WTC11 (cell line): ENCODE data around the gene GLRA1. TPM values are rescaled to one million over a fixed set of nuclear protein-coding genes. Genes with fewer than 3 reads are reported as not detected.

Experiments used
- ATAC-seq: fragments of 200-7000 bp; cut with Tn5 transposase; 2 replicates; pipeline ENCODE4 v1.10.0; 2021; ENCODE audit warnings: mild to moderate bottlenecking, moderate library complexity
- Bru-seq: library from RNA; stranded (reverse); fragments of 400-500 nt; gene quantifications from one replicate; lab custom pipeline; 2021; lab: Mats Ljungman, UMichigan
- CTCF ChIA-PET: fragments of 300-600 bp; sonication (Branson Sonifier 250); formaldehyde crosslinking; loops from one replicate; lab custom pipeline; 2021; ENCODE audit warnings: antibody characterized with exemption; lab: Charles Lee
- POLR2A ChIA-PET: fragments of 350-600 bp; sonication (Branson Sonifier 250); formaldehyde crosslinking; loops from one replicate; lab custom pipeline; 2021; ENCODE audit warnings: antibody characterized with exemption; lab: Charles Lee
- DNase-seq: peaks from one replicate; pipeline ENCODE4 v3.0.0; 2021; ENCODE audit warnings: low spot score
- H3K27ac Mint-ChIP-seq: 2 replicates; pipeline ENCODE4 v1.8.0; 2021; ENCODE audit warnings: mixed read lengths
- H3K27me3 Mint-ChIP-seq: 2 replicates; pipeline ENCODE4 v1.8.0; 2021; ENCODE audit warnings: low read depth, mild to moderate bottlenecking, moderate library complexity, mixed read lengths
- H3K36me3 Mint-ChIP-seq: 2 replicates; pipeline ENCODE4 v1.8.0; 2021; ENCODE audit warnings: mixed read lengths
- H3K4me1 Mint-ChIP-seq: 2 replicates; pipeline ENCODE4 v1.8.0; 2022; ENCODE audit warnings: mixed read lengths
- H3K4me3 Mint-ChIP-seq: 2 replicates; pipeline ENCODE4 v1.8.0; 2021; ENCODE audit warnings: mild to moderate bottlenecking, moderate library complexity, mixed read lengths
- H3K9me3 Mint-ChIP-seq: 2 replicates; pipeline ENCODE4 v1.8.0; 2021; ENCODE audit warnings: mixed read lengths
- ESRRA ChIP-seq: sonication (generic); formaldehyde crosslinking; IDR thresholded peaks from 2 replicates; pipeline ENCODE4 v1.8.1; 2022; ENCODE audit warnings: mild to moderate bottlenecking, missing genetic modification reagents, borderline replicate concordance
- FOXP1 ChIP-seq: sonication (generic); formaldehyde crosslinking; IDR thresholded peaks from 2 replicates; pipeline ENCODE4 v1.8.0; 2022; ENCODE audit warnings: missing genetic modification reagents, mild to moderate bottlenecking, moderate library complexity, borderline replicate concordance
- GABPB1 ChIP-seq: sonication (generic); formaldehyde crosslinking; IDR thresholded peaks from 2 replicates; pipeline ENCODE4 v1.8.1; 2023; ENCODE audit warnings: mild to moderate bottlenecking, missing genetic modification reagents
- HMGA2 ChIP-seq: fragments of 250-450 bp; sonication (Bioruptor Pico); IDR thresholded peaks from 2 replicates; pipeline ENCODE4 v1.4.0; 2021; ENCODE audit warnings: mild to moderate bottlenecking, moderate library complexity
- JUN ChIP-seq: sonication (generic); formaldehyde crosslinking; IDR thresholded peaks from 2 replicates; pipeline ENCODE4 v1.8.0; 2023; ENCODE audit warnings: mild to moderate bottlenecking, missing genetic modification reagents
- MXD4 ChIP-seq: fragments of 250-450 bp; sonication (Bioruptor Pico); IDR thresholded peaks from 2 replicates; pipeline ENCODE4 v1.8.0; 2021; ENCODE audit warnings: mild to moderate bottlenecking, moderate library complexity, borderline replicate concordance
- NFATC4 ChIP-seq: fragments of 250-450 bp; sonication (Bioruptor Pico); IDR thresholded peaks from 2 replicates; pipeline ENCODE4 v1.9.0; 2021; ENCODE audit warnings: mild to moderate bottlenecking
- NFYB ChIP-seq: sonication (generic); formaldehyde crosslinking; conservative IDR thresholded peaks from 2 replicates; pipeline ENCODE4 v1.8.0; 2022; ENCODE audit warnings: low read depth, missing genetic modification reagents
- SP1 ChIP-seq: sonication (generic); formaldehyde crosslinking; conservative IDR thresholded peaks from 2 replicates; pipeline ENCODE4 v1.8.1; 2022; ENCODE audit warnings: missing genetic modification reagents
- TP53 ChIP-seq: sonication (generic); formaldehyde crosslinking; IDR thresholded peaks from 2 replicates; pipeline ENCODE4 v1.8.1; 2023; ENCODE audit warnings: mild to moderate bottlenecking, missing genetic modification reagents
- ZBTB21 ChIP-seq: sonication (generic); formaldehyde crosslinking; IDR thresholded peaks from 2 replicates; pipeline ENCODE4 v1.8.1; 2023; ENCODE audit warnings: mild to moderate bottlenecking, missing genetic modification reagents, borderline replicate concordance
- ZNF138 ChIP-seq: sonication (generic); formaldehyde crosslinking; conservative IDR thresholded peaks from 2 replicates; pipeline ENCODE4 v1.8.1; 2022; ENCODE audit warnings: mild to moderate bottlenecking, moderate library complexity, missing genetic modification reagents
- ZNF219 ChIP-seq: sonication (generic); formaldehyde crosslinking; IDR thresholded peaks from 2 replicates; pipeline ENCODE4 v1.8.0; 2023; ENCODE audit warnings: missing genetic modification reagents, mild to moderate bottlenecking, borderline replicate concordance
- ZNF532 ChIP-seq: fragments of 250-450 bp; sonication (Bioruptor Pico); IDR thresholded peaks from 2 replicates; pipeline ENCODE4 v1.9.0; 2021; ENCODE audit warnings: mild to moderate bottlenecking, borderline replicate concordance
- long read RNA-seq, 3 experiments: library from RNA in 1 of 3; library from capped mRNA in 1 of 3; library from polyadenylated mRNA in 1 of 3; unstranded in 2 of 3; stranded (forward) in 1 of 3; transcript quantifications; one replicate each; pipeline ENCODE4 v2.0.0, GENCODE V29; 2021
- total RNA-seq: library from RNA; stranded (reverse); gene quantifications from 3 replicates; pipeline ENCODE4 v1.2.3, GENCODE V29; 2021
- TF ChIP-seq, protein P1 (sequence below): sonication (generic); formaldehyde crosslinking; IDR thresholded peaks from 2 replicates; pipeline ENCODE4 v1.8.1; 2022; ENCODE audit warnings: low read depth, missing genetic modification reagents, borderline replicate concordance
- TF ChIP-seq, protein P2 (sequence below): fragments of 250-450 bp; sonication (Bioruptor Pico); conservative IDR thresholded peaks from 2 replicates; pipeline ENCODE4 v1.9.0; 2021; ENCODE audit warnings: mild to moderate bottlenecking
- TF ChIP-seq, protein P3 (sequence below): sonication (generic); formaldehyde crosslinking; IDR thresholded peaks from 2 replicates; pipeline ENCODE4 v1.8.1; 2023; ENCODE audit warnings: mild to moderate bottlenecking, missing genetic modification reagents, moderate library complexity
- TF ChIP-seq, protein P4 (sequence below): sonication (generic); formaldehyde crosslinking; IDR thresholded peaks from 2 replicates; pipeline ENCODE4 v1.8.1; 2022; ENCODE audit warnings: missing genetic modification reagents, borderline replicate concordance
- TF ChIP-seq, protein P5 (sequence below): sonication (generic); formaldehyde crosslinking; IDR thresholded peaks from 2 replicates; pipeline ENCODE4 v1.8.1; 2023; ENCODE audit warnings: mild to moderate bottlenecking, moderate library complexity, missing genetic modification reagents
- TF ChIP-seq, protein P6 (sequence below): sonication (generic); formaldehyde crosslinking; IDR thresholded peaks from 2 replicates; pipeline ENCODE4 v1.8.0; 2022; ENCODE audit warnings: mild to moderate bottlenecking, missing genetic modification reagents

GLRA1 gene
- total RNA-seq (not detected in 3 replicates), Bru-seq, nascent RNA (percentile 0 among the genes with signal in this experiment)
- long read RNA-seq, experiment 1, partial matches to known transcripts: 0 of 1 reads
- long read RNA-seq, experiment 1, other reads (novel, unspliced or antisense): 1 of 1 reads
- long read RNA-seq, experiment 2: 0 reads
- long read RNA-seq, experiment 3: 0 reads

DNA sequence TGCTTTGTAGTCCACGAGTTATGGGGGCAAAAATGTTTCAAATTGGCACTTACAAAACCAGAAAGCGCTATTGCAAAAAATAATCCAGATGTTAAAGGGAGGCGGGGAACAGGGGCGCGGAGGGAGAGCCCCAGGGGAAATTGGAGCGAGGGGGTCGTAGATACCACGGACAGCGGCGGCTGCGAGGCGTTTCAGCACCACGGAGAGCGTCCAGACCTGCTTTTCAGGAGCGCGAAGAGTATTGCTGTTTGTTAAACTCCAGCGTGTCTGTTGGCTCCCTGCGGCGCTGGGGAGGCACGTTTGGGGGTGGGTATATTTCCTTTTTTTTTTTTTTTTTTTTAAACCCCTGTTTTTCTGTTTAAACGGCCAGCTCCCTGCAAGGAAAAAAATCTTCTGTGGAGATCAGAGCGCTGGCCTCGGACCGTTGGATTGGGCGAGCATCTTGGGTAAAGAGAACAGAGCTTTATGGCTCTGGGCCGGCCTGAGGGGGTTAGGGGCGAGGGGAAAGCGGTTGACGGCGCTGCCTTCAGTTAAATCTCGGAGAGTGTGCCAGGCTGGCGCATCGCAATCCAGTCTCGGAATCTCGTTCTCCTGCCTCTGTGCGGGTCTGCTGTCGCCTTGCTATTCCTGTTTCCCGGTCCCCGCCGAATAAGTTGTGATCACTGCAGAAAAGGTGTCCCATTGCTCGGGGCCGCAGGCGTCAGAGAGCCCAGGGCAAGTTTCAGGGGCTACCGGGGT lies at the start of gene GLRA1:
TSS of gene GLRA1 (minus strand) at position 288 of the 738 bp plus-strand sequence. CDS start 302 bp downstream, outside the sequence.
- H3K27ac Mint-ChIP-seq: no peak within 1 kb of the TSS
- POLR2A ChIA-PET: interaction anchor here (0.7 kb wide), 1 partner anchor 436 kb away, joined by 5 read pairs; no protein-coding TSS in a partner anchor
- ATAC-seq: peak; percentile 82
- CTCF ChIA-PET: interaction anchor here (0.6 to 2.3 kb wide), 13 partner anchors 11 to 460 kb away, joined by 3 to 24 read pairs (median 3); no protein-coding TSS in a partner anchor
- peaks cover 3% of the 10 kb centered on the region; the same call in 1 of the 2 replicates for H3K9me3 Mint-ChIP-seq
- no peaks in the 10 kb centered on the region for H3K36me3 Mint-ChIP-seq
- DNase-seq: peak; percentile 85
- H3K4me1 Mint-ChIP-seq: peaks cover 15% of the 10 kb centered on the region
- peak within 1 kb of the TSS; percentile 47 for H3K4me3 Mint-ChIP-seq
- peaks cover 69% of the 10 kb centered on the region for H3K27me3 Mint-ChIP-seq
- TF ChIP-seq NFYB (CRISPR knock-in tag) (peak; percentile 71), SP1 (CRISPR knock-in tag) (peak; percentile 93), ESRRA (CRISPR knock-in tag) (peak; percentile 98), NFATC4 (CRISPR knock-in tag) (no peak), FOXP1 (CRISPR knock-in tag) (peak; percentile 100), TP53 (CRISPR knock-in tag) (peak; percentile 99), GABPB1 (CRISPR knock-in tag) (peak; percentile 91), HMGA2 (CRISPR knock-in tag) (no peak), MXD4 (CRISPR knock-in tag) (no peak), ZNF532 (no peak), ZBTB21 (peak; percentile 96), JUN (CRISPR knock-in tag) (peak; percentile 99), ZNF219 (peak; percentile 99), ZNF138 (CRISPR knock-in tag) (peak; percentile 88; the same call in 1 of the 2 replicates)
- TF ChIP-seq, protein P1, sequence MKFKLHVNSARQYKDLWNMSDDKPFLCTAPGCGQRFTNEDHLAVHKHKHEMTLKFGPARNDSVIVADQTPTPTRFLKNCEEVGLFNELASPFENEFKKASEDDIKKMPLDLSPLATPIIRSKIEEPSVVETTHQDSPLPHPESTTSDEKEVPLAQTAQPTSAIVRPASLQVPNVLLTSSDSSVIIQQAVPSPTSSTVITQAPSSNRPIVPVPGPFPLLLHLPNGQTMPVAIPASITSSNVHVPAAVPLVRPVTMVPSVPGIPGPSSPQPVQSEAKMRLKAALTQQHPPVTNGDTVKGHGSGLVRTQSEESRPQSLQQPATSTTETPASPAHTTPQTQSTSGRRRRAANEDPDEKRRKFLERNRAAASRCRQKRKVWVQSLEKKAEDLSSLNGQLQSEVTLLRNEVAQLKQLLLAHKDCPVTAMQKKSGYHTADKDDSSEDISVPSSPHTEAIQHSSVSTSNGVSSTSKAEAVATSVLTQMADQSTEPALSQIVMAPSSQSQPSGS (CRISPR knock-in tag): peak; percentile 91
- TF ChIP-seq, protein P2, sequence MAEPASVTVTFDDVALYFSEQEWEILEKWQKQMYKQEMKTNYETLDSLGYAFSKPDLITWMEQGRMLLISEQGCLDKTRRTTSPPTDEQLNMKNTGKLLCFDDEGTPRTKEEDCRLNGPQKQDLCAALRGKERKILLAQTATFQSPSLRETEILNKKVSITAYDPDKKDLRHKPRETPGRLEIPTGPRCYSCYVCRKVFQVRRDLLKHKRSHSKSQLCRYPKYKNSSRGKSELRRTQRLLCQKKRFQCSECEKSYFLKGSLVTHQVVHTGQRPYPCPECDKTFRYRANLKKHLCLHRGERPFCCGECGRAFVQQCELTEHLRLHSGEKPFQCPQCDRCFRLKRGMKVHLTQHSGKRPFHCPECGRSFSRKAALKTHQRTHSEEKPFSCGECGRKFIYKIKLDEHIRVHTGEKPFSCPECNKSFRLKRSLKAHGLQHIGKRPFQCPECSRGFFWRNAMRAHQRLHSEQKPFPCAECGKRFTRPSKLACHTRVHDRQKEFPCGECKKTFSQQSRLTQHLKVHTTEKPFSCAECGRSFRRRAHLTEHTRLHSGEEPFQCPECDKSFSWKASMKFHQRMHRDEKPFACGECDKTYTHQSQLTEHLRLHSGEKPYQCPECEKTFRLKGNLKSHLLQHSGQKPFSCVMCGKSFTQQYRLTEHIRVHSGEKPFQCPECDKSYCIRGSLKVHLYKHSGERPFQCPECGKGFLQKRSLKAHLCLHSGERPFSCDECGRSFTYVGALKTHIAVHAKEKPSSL (CRISPR knock-in tag): no peak
- TF ChIP-seq, protein P3, sequence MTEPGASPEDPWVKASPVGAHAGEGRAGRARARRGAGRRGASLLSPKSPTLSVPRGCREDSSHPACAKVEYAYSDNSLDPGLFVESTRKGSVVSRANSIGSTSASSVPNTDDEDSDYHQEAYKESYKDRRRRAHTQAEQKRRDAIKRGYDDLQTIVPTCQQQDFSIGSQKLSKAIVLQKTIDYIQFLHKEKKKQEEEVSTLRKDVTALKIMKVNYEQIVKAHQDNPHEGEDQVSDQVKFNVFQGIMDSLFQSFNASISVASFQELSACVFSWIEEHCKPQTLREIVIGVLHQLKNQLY (CRISPR knock-in tag): peak; percentile 98
- TF ChIP-seq, protein P4, sequence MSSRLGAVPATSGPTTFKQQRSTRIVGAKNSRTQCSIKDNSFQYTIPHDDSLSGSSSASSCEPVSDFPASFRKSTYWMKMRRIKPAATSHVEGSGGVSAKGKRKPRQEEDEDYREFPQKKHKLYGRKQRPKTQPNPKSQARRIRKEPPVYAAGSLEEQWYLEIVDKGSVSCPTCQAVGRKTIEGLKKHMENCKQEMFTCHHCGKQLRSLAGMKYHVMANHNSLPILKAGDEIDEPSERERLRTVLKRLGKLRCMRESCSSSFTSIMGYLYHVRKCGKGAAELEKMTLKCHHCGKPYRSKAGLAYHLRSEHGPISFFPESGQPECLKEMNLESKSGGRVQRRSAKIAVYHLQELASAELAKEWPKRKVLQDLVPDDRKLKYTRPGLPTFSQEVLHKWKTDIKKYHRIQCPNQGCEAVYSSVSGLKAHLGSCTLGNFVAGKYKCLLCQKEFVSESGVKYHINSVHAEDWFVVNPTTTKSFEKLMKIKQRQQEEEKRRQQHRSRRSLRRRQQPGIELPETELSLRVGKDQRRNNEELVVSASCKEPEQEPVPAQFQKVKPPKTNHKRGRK (CRISPR knock-in tag): peak; percentile 97
- TF ChIP-seq, protein P5, sequence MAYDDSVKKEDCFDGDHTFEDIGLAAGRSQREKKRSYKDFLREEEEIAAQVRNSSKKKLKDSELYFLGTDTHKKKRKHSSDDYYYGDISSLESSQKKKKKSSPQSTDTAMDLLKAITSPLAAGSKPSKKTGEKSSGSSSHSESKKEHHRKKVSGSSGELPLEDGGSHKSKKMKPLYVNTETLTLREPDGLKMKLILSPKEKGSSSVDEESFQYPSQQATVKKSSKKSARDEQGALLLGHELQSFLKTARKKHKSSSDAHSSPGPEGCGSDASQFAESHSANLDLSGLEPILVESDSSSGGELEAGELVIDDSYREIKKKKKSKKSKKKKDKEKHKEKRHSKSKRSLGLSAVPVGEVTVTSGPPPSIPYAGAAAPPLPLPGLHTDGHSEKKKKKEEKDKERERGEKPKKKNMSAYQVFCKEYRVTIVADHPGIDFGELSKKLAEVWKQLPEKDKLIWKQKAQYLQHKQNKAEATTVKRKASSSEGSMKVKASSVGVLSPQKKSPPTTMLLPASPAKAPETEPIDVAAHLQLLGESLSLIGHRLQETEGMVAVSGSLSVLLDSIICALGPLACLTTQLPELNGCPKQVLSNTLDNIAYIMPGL (CRISPR knock-in tag): peak; percentile 79; the same call in 1 of the 2 replicates
- TF ChIP-seq, protein P6, sequence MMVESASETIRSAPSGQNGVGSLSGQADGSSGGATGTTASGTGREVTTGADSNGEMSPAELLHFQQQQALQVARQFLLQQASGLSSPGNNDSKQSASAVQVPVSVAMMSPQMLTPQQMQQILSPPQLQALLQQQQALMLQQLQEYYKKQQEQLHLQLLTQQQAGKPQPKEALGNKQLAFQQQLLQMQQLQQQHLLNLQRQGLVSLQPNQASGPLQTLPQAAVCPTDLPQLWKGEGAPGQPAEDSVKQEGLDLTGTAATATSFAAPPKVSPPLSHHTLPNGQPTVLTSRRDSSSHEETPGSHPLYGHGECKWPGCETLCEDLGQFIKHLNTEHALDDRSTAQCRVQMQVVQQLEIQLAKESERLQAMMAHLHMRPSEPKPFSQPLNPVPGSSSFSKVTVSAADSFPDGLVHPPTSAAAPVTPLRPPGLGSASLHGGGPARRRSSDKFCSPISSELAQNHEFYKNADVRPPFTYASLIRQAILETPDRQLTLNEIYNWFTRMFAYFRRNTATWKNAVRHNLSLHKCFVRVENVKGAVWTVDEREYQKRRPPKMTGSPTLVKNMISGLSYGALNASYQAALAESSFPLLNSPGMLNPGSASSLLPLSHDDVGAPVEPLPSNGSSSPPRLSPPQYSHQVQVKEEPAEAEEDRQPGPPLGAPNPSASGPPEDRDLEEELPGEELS (CRISPR knock-in tag): peak; percentile 100
